GM18520 (cell line): ENCODE measurements around the gene MOV10L1.

Experiments
- ATAC-seq: cut with Tn5 transposase; IDR thresholded peaks from one replicate; pipeline ENCODE4 v1.9.1; 2021; ENCODE audit not compliant: unreplicated experiment

Gene MOV10L1

GRCh38 chr22:50058906-50059880, 30.6 kb upstream of the MOV10L1 start:
- no peak for ATAC-seq

GRCh38 chr22:50059881-50060262, 29.9 kb upstream of the MOV10L1 start:
- ATAC-seq, result no peak

GRCh38 chr22:50060441-50061140, 29.2 kb upstream of the MOV10L1 start:
- no peak for ATAC-seq

GRCh38 chr22:50061141-50061823, 28.5 kb upstream of the MOV10L1 start:
- no peak for ATAC-seq

- no peak for ATAC-seq
Observed at GRCh38 chr22:50061824-50062355, 27.9 kb upstream of the MOV10L1 start.

- no peak for ATAC-seq
Observed at GRCh38 chr22:50062509-50063135, 27.2 kb upstream of the MOV10L1 start.

GRCh38 chr22:50063589-50064393, 26.0 kb upstream of the MOV10L1 start:
- no peak for ATAC-seq

GRCh38 chr22:50064453-50064852, 25.4 kb upstream of the MOV10L1 start:
- no peak for ATAC-seq

- ATAC-seq, result no peak
Observed at GRCh38 chr22:50067244-50067643, 22.6 kb upstream of the MOV10L1 start.

GRCh38 chr22:50068096-50068495, 21.7 kb upstream of the MOV10L1 start:
- ATAC-seq, result no peak

GRCh38 chr22:50070366-50070765, 19.4 kb upstream of the MOV10L1 start:
- no peak for ATAC-seq

- ATAC-seq, result no peak
Observed at GRCh38 chr22:50071432-50072166, 18.2 kb upstream of the MOV10L1 start.

- ATAC-seq, result no peak
Observed at GRCh38 chr22:50072167-50072555, 17.6 kb upstream of the MOV10L1 start.

- no peak for ATAC-seq
Observed at GRCh38 chr22:50072714-50073538, 16.9 kb upstream of the MOV10L1 start.

GRCh38 chr22:50074056-50074455, 15.8 kb upstream of the MOV10L1 start:
- no peak for ATAC-seq

- ATAC-seq, result no peak
Observed at GRCh38 chr22:50074551-50075530, 15.0 kb upstream of the MOV10L1 start.
